Trophoblast cell (in vitro differentiated cells and primary cell): ENCODE measurements around the gene SHROOM1.

ENCODE experiments used
- DNase-seq, 2 donors: peaks; one replicate each; pipeline ENCODE4 v3.0.0-alpha.2; 2016
- H2AFZ ChIP-seq: 2 replicates; pipeline ENCODE4 v1.6.1; 2013; ENCODE audit warnings: low read length, moderate library complexity, mild to moderate bottlenecking; ENCODE audit not compliant: insufficient read depth, poor library complexity
- H2AK5ac ChIP-seq: 2 replicates; pipeline ENCODE4 v1.6.1; 2013; ENCODE audit warnings: mild to moderate bottlenecking, low read length
- H2BK120ac ChIP-seq: 2 replicates; pipeline ENCODE4 v1.6.1; 2013; ENCODE audit warnings: low read length, mild to moderate bottlenecking, moderate library complexity; ENCODE audit not compliant: insufficient read depth, poor library complexity
- H2BK12ac ChIP-seq: 2 replicates; pipeline ENCODE4 v1.6.1; 2013; ENCODE audit warnings: mild to moderate bottlenecking, low read length, moderate library complexity
- H2BK5ac ChIP-seq: 2 replicates; pipeline ENCODE4 v1.6.1; 2013; ENCODE audit warnings: low read length, low read depth, moderate library complexity, mild to moderate bottlenecking; ENCODE audit not compliant: poor library complexity
- H3K14ac ChIP-seq: 2 replicates; pipeline ENCODE4 v1.6.1; 2013; ENCODE audit warnings: mild to moderate bottlenecking, low read length
- H3K18ac ChIP-seq: 2 replicates; pipeline ENCODE4 v1.6.1; 2013; ENCODE audit warnings: mild to moderate bottlenecking, low read length
- H3K23ac ChIP-seq: 2 replicates; pipeline ENCODE4 v1.6.1; 2013; ENCODE audit warnings: low read length
- H3K27ac ChIP-seq: 2 replicates; pipeline ENCODE4 v1.5.1; 2013; ENCODE audit warnings: low read depth, mild to moderate bottlenecking, inconsistent platforms, low read length, moderate library complexity
- H3K27me3 ChIP-seq: 2 replicates; pipeline ENCODE4 v1.6.1; 2013; ENCODE audit warnings: inconsistent platforms, mild to moderate bottlenecking, low read length, moderate library complexity; ENCODE audit not compliant: insufficient read depth
- H3K36me3 ChIP-seq, 2 experiments: 1 replicate in 1 of 2; 2 replicates in 1 of 2; pipeline ENCODE4 v1.6.1; 2013; ENCODE audit warnings: low read length in 2 of 2, mild to moderate bottlenecking in 2 of 2, moderate library complexity in 1 of 2; ENCODE audit not compliant: insufficient read depth in 2 of 2, control insufficient read depth in 1 of 2
- H3K4ac ChIP-seq: 2 replicates; pipeline ENCODE4 v1.6.1; 2013; ENCODE audit warnings: low read depth, mild to moderate bottlenecking, low read length, moderate library complexity
- H3K4me1 ChIP-seq, 2 experiments: 1 replicate in 1 of 2; 2 replicates in 1 of 2; pipeline ENCODE4 v1.6.1; 2013; ENCODE audit warnings: low read length in 2 of 2, mild to moderate bottlenecking in 2 of 2, moderate library complexity in 1 of 2; ENCODE audit not compliant: insufficient read depth in 2 of 2, control insufficient read depth in 1 of 2
- H3K4me2 ChIP-seq: 2 replicates; pipeline ENCODE4 v1.6.1; 2013; ENCODE audit warnings: inconsistent platforms, mild to moderate bottlenecking, low read length, moderate library complexity
- H3K4me3 ChIP-seq: 2 replicates; pipeline ENCODE4 v1.5.1; 2013; ENCODE audit warnings: mild to moderate bottlenecking, low read depth, low read length, inconsistent platforms
- H3K79me1 ChIP-seq: one replicate; pipeline ENCODE4 v1.6.1; 2013; ENCODE audit warnings: low read length
- H3K79me2 ChIP-seq: 2 replicates; pipeline ENCODE4 v1.6.1; 2013; ENCODE audit warnings: low read length, mild to moderate bottlenecking; ENCODE audit not compliant: control insufficient read depth, insufficient read depth, poor library complexity
- H3K9ac ChIP-seq: 2 replicates; pipeline ENCODE4 v1.6.1; 2013; ENCODE audit warnings: mild to moderate bottlenecking, low read length
- H3K9me3 ChIP-seq: 2 replicates; pipeline ENCODE4 v1.6.1; 2013; ENCODE audit warnings: low read depth, mild to moderate bottlenecking, control low read depth, inconsistent platforms, low read length; ENCODE audit not compliant: insufficient read depth
- H4K12ac ChIP-seq: 2 replicates; pipeline ENCODE4 v1.6.1; 2013; ENCODE audit warnings: low read depth, mild to moderate bottlenecking, low read length, moderate library complexity
- H4K8ac ChIP-seq: 2 replicates; pipeline ENCODE4 v1.6.1; 2013; ENCODE audit warnings: low read depth, mild to moderate bottlenecking, low read length, moderate library complexity
- H4K91ac ChIP-seq: one replicate; pipeline ENCODE4 v1.6.1; 2013; ENCODE audit warnings: low read depth, mild to moderate bottlenecking, low read length, moderate library complexity
- WGBS: extraction: QIAGEN DNeasy Blood & Tissue Kit; methylation state at CpG from one replicate; pipeline ENCODE4 v1.1.7; 2013; ENCODE audit warnings: missing lambda C conversion rate; ENCODE audit not compliant: insufficient read length, insufficient coverage; ENCODE audit errors: extremely low coverage; 5-methylcytosine and 5-hydroxymethylcytosine counted together

Gene SHROOM1

GRCh38 chr5:132832612-132833011 is 2.2 kb upstream of the SHROOM1 start:
- Histone ChIP-seq H3K79me2 (peaks cover 6% of the 10 kb centered on the region), H3K18ac (no peak overlapping the region), H3K9ac (no peak overlapping the region), H3K14ac (no peak overlapping the region), H4K8ac (no peak overlapping the region), H3K27ac (no peak overlapping the region), H3K36me3 (no peaks in the 10 kb centered on the region), H3K4me1 (peaks cover 8 to 9% of the 10 kb centered on the region in 2 experiments), H2BK12ac (no peak overlapping the region), H4K12ac (no peak overlapping the region), H2AK5ac (no peak overlapping the region), H2AFZ (no peak overlapping the region), H3K23ac (no peak overlapping the region), H3K4me2 (no peak overlapping the region), H3K27me3 (no peaks in the 10 kb centered on the region), H2BK120ac (no peak overlapping the region), H4K91ac (no peak overlapping the region), H3K4ac (no peak overlapping the region), H3K4me3 (no peak overlapping the region), H3K79me1 (peaks cover 9% of the 10 kb centered on the region), H2BK5ac (no peak overlapping the region), H3K9me3 (no peaks in the 10 kb centered on the region)
- no CpG with 5 or more reads among the region's 5 CpGs for WGBS
- no peak for DNase-seq

- Histone ChIP-seq H3K9ac (no peak overlapping the region), H2AFZ (no peak overlapping the region), H3K4me1 (peaks cover 11% of the 10 kb centered on the region in 2 experiments), H2AK5ac (peak overlapping the region; percentile 3), H3K4ac (no peak overlapping the region), H3K4me2 (peak overlapping the region; percentile 81), H4K12ac (peak overlapping the region; percentile 73), H4K91ac (peak overlapping the region; percentile 93), H4K8ac (peak overlapping the region; percentile 91), H2BK12ac (no peak overlapping the region), H3K18ac (no peak overlapping the region), H3K9me3 (no peaks in the 10 kb centered on the region), H2BK120ac (no peak overlapping the region), H3K79me2 (peaks cover 6% of the 10 kb centered on the region), H3K27ac (no peak overlapping the region), H3K14ac (no peak overlapping the region), H3K36me3 (no peaks in the 10 kb centered on the region), H3K27me3 (no peaks in the 10 kb centered on the region), H3K23ac (no peak overlapping the region), H3K4me3 (peak overlapping the region; percentile 76), H2BK5ac (no peak overlapping the region), H3K79me1 (peaks cover 9% of the 10 kb centered on the region)
- no peak for DNase-seq
- WGBS: no CpG with 5 or more reads among the region's 15 CpGs
These were observed 831 bp upstream of the SHROOM1 start for GRCh38 chr5:132831095-132831860.

DNA sequence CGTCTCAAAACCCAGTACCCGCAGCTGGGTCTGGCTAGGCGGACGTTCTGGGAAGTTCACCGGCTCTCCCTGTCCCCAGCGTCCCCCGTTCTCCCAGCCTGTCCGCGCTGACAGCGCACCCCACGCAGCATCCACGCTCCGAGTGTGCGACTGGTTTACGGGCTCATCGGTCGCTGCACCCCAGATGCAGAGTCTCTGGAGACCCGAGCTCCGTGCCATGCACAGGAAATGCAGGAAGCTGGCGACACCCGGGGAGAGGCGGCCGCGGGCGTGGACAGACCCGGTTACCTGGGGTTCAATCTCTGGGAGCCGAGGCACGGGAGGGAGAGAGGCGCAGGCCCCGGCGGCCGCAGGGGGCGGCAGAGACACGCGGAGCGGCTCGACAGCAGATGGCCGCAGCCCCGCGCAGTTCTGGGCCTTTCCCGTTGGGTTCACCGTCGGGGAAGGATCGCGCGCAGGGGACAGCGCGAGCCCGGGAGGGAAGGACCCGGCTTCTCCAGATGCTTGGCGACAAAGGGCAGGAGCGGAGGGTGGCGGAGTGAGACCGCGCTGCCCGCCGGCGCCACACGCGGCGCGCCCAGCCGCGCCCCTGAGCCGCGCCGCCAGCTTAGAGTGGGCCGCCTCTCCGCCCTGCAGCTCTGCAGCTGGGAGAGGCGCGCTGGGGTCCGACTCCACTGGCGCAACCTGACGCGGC is 558 bp downstream of the SHROOM1 start:
- Histone ChIP-seq H2AK5ac (peak overlapping the region; percentile 44), H3K18ac (peak overlapping the region; percentile 92), H3K27ac (peak overlapping the region; percentile 24), H4K12ac (peak overlapping the region; percentile 79), H3K23ac (no peak overlapping the region), H3K4me3 (peak overlapping the region; percentile 76), H2AFZ (peak overlapping the region; percentile 94), H3K4me2 (peak overlapping the region; percentile 81), H3K9ac (peak overlapping the region; percentile 70), H3K27me3 (no peaks in the 10 kb centered on the region), H3K14ac (peak overlapping the region; percentile 94), H2BK12ac (no peak overlapping the region), H3K36me3 (no peaks in the 10 kb centered on the region), H3K79me1 (peaks cover 17% of the 10 kb centered on the region), H4K91ac (peak overlapping the region; percentile 93), H2BK120ac (peak overlapping the region; percentile 78), H3K79me2 (peaks cover 6% of the 10 kb centered on the region), H4K8ac (peak overlapping the region; percentile 81), H3K9me3 (no peaks in the 10 kb centered on the region), H2BK5ac (peak overlapping the region; percentile 31), H3K4me1 (peaks cover 17 to 22% of the 10 kb centered on the region in 2 experiments), H3K4ac (peak overlapping the region; percentile 50)
- WGBS: no CpG with 5 or more reads among the region's 75 CpGs
- peak; percentile 47 to 75 for DNase-seq

- DNase-seq: no peak
- Histone ChIP-seq H3K14ac (no peak overlapping the region), H2BK5ac (no peak overlapping the region), H3K18ac (no peak overlapping the region), H2AFZ (no peak overlapping the region), H3K4me1 (peaks cover 17 to 22% of the 10 kb centered on the region in 2 experiments), H2BK12ac (no peak overlapping the region), H3K4me3 (no peak overlapping the region), H3K79me2 (peaks cover 6% of the 10 kb centered on the region), H3K27ac (no peak overlapping the region), H2BK120ac (no peak overlapping the region), H4K8ac (no peak overlapping the region), H3K4ac (no peak overlapping the region), H3K4me2 (no peak overlapping the region), H2AK5ac (no peak overlapping the region), H3K36me3 (peaks cover 0 to under 1% of the 10 kb centered on the region in 2 experiments), H3K9me3 (no peaks in the 10 kb centered on the region), H3K27me3 (no peaks in the 10 kb centered on the region), H3K9ac (no peak overlapping the region), H3K79me1 (peaks cover 17% of the 10 kb centered on the region), H3K23ac (no peak overlapping the region), H4K12ac (no peak overlapping the region), H4K91ac (no peak overlapping the region)
- no CpG with 5 or more reads among the region's 4 CpGs for WGBS
These were observed 1.5 kb downstream of the SHROOM1 start for GRCh38 chr5:132828846-132829494.
